H1 (cell line): ENCODE data around the gene CAPN8. TPM values are rescaled to one million over a fixed set of nuclear protein-coding genes. Genes with fewer than 3 reads are reported as not detected.

Experiments used
- CTCF ChIA-PET: fragments of 300-600 bp; sonication (Branson Sonifier 250); formaldehyde crosslinking; loops from one replicate; lab custom pipeline; 2021; ENCODE audit not compliant: partially characterized antibody; lab: Charles Lee
- POLR2A ChIA-PET: fragments of 300-600 bp; sonication (Branson Sonifier 250); formaldehyde crosslinking; loops from one replicate; lab custom pipeline; 2021; ENCODE audit warnings: inconsistent platforms; ENCODE audit not compliant: partially characterized antibody; lab: Charles Lee
- DNase-seq, 2 experiments: peaks; one replicate each; pipeline versions ENCODE4 v3.0.0 to v3.0.0-alpha.2; 2010 to 2022; ENCODE audit warnings: low spot score in 2 of 2, low read depth in 1 of 2, mixed read lengths in 1 of 2
- FAIRE-seq: peaks from 2 replicates; lab custom pipeline; 2011; peaks lifted over from hg19 to GRCh38; lab: Jason Lieb, UNC
- H2AFZ ChIP-seq: 2 replicates; pipeline ENCODE4 v1.8.1; 2012; ENCODE audit warnings: low read length, inconsistent platforms
- H2AK5ac ChIP-seq: 2 replicates; pipeline ENCODE4 v1.6.1; 2013; ENCODE audit warnings: low read depth, low read length
- H2BK120ac ChIP-seq: replicated peaks from 2 replicates; pipeline ENCODE3; 2013; ENCODE audit warnings: low read depth, low read length, inconsistent platforms
- H2BK12ac ChIP-seq: 2 replicates; pipeline ENCODE4 v1.6.1; 2013; ENCODE audit warnings: low read depth, low read length
- H2BK15ac ChIP-seq: 2 replicates; pipeline ENCODE4 v1.6.1; 2013; ENCODE audit warnings: low read length
- H2BK20ac ChIP-seq: 2 replicates; pipeline ENCODE4 v1.6.1; 2013; ENCODE audit warnings: low read length
- H2BK5ac ChIP-seq: 2 replicates; pipeline ENCODE4 v1.6.1; 2013; ENCODE audit warnings: low read depth, low read length
- H3K14ac ChIP-seq: 2 replicates; pipeline ENCODE4 v1.6.1; 2013; ENCODE audit warnings: inconsistent platforms; ENCODE audit not compliant: insufficient read length
- H3K18ac ChIP-seq: 2 replicates; pipeline ENCODE4 v1.6.1; 2013; ENCODE audit warnings: low read length; ENCODE audit errors: extremely low read depth
- H3K23ac ChIP-seq: 2 replicates; pipeline ENCODE4 v1.6.1; 2013; ENCODE audit warnings: inconsistent platforms; ENCODE audit not compliant: insufficient read length
- H3K23me2 ChIP-seq: 2 replicates; pipeline ENCODE4 v1.6.1; 2013; ENCODE audit warnings: low read depth, low read length
- H3K27ac ChIP-seq: 2 replicates; pipeline ENCODE4 v1.6.1; 2011; ENCODE audit warnings: low read depth, low read length, inconsistent platforms
- H3K27me3 ChIP-seq, 4 experiments: replicated peaks in 1 of 4; 1 replicate in 1 of 4; 2 replicates in 3 of 4; pipeline versions ENCODE4 v1.6.1 to v1.8.1; 2011 to 2013; ENCODE audit warnings: low read length in 3 of 4, mild to moderate bottlenecking in 3 of 4, inconsistent platforms in 2 of 4, mixed read lengths in 2 of 4, moderate library complexity in 1 of 4; ENCODE audit not compliant: control insufficient read depth in 3 of 4, insufficient read depth in 3 of 4; ENCODE audit errors: extremely low read depth in 1 of 4
- H3K36me3 ChIP-seq, 4 experiments: 2 replicates each; pipeline versions ENCODE4 v1.6.1 to v1.8.1; 2011 to 2013; ENCODE audit warnings: mild to moderate bottlenecking in 4 of 4, low read length in 3 of 4, moderate library complexity in 2 of 4, control low read depth in 1 of 4, inconsistent platforms in 1 of 4; ENCODE audit not compliant: insufficient read depth in 4 of 4, control insufficient read depth in 2 of 4
- H3K4ac ChIP-seq: replicated peaks from 2 replicates; pipeline ENCODE3; 2013; ENCODE audit warnings: low read length, low read depth, mixed read lengths, inconsistent platforms; ENCODE audit not compliant: insufficient read length
- H3K4me1 ChIP-seq, 4 experiments: replicated peaks in 1 of 4; 1 replicate in 1 of 4; 2 replicates in 3 of 4; pipeline versions ENCODE4 v1.6.1 to v1.8.1; 2011 to 2013; ENCODE audit warnings: low read length in 3 of 4, inconsistent platforms in 2 of 4, mixed read lengths in 1 of 4; ENCODE audit not compliant: insufficient read depth in 4 of 4, control insufficient read depth in 3 of 4
- H3K4me2 ChIP-seq, 2 experiments: 2 replicates each; pipeline versions ENCODE4 v1.6.1 to v1.8.1; 2011 to 2013; ENCODE audit warnings: low read depth in 2 of 2, low read length in 2 of 2, control low read depth in 1 of 2, inconsistent platforms in 1 of 2, mild to moderate bottlenecking in 1 of 2; ENCODE audit not compliant: insufficient read depth in 1 of 2
- H3K4me3 ChIP-seq, 4 experiments: fragments of 200-600, 300-600 bp in 1 of 4; sonication (generic), shearing (Covaris generic), sonication (Bioruptor Twin) in 1 of 4; 2 replicates each; pipeline versions ENCODE4 v1.5.1 to v1.8.1; 2011 to 2016; ENCODE audit warnings: low read length in 4 of 4, low read depth in 3 of 4, control low read depth in 2 of 4, inconsistent platforms in 2 of 4, mild to moderate bottlenecking in 2 of 4, mixed read lengths in 1 of 4, moderate library complexity in 1 of 4; ENCODE audit not compliant: insufficient read depth in 2 of 4; ENCODE audit errors: extremely low read depth in 1 of 4
- H3K56ac ChIP-seq: replicated peaks from 2 replicates; pipeline ENCODE3; 2013; ENCODE audit warnings: low read depth, mild to moderate bottlenecking, mixed read lengths, low read length, inconsistent platforms; ENCODE audit not compliant: insufficient read length
- H3K79me1 ChIP-seq: 2 replicates; pipeline ENCODE4 v1.6.1; 2013; ENCODE audit warnings: low read depth, low read length, control low read depth
- H3K79me2 ChIP-seq, 2 experiments: 2 replicates each; pipeline versions ENCODE4 v1.6.1 to v1.8.1; 2012 to 2013; ENCODE audit warnings: low read length in 2 of 2, mild to moderate bottlenecking in 2 of 2, inconsistent platforms in 1 of 2; ENCODE audit not compliant: insufficient read depth in 2 of 2, control insufficient read depth in 1 of 2
- H3K9ac ChIP-seq, 4 experiments: replicated peaks in 1 of 4; 1 replicate in 1 of 4; 2 replicates in 3 of 4; pipeline versions ENCODE4 v1.6.1 to v1.8.1; 2011 to 2013; ENCODE audit warnings: low read depth in 3 of 4, low read length in 3 of 4, control low read depth in 2 of 4, mild to moderate bottlenecking in 2 of 4, moderate library complexity in 2 of 4, inconsistent platforms in 1 of 4; ENCODE audit errors: extremely low read depth in 1 of 4
- H3K9me3 ChIP-seq, 2 experiments: 2 replicates each; pipeline versions ENCODE4 v1.6.1 to v1.8.1; 2012 to 2013; ENCODE audit warnings: mild to moderate bottlenecking in 2 of 2, moderate library complexity in 2 of 2, control low read depth in 1 of 2, inconsistent platforms in 1 of 2, low read depth in 1 of 2, low read length in 1 of 2, mixed read lengths in 1 of 2; ENCODE audit not compliant: insufficient read depth in 2 of 2
- H4K20me1 ChIP-seq, 2 experiments: replicated peaks in 1 of 2; 2 replicates each; pipeline versions ENCODE3 to v1.8.1; 2011 to 2013; ENCODE audit warnings: inconsistent platforms in 2 of 2, low read length in 2 of 2, mild to moderate bottlenecking in 1 of 2; ENCODE audit not compliant: insufficient read depth in 2 of 2, control insufficient read depth in 1 of 2
- H4K5ac ChIP-seq: 2 replicates; pipeline ENCODE4 v1.6.1; 2013; ENCODE audit warnings: low read length, low read depth, mixed read lengths, inconsistent platforms; ENCODE audit not compliant: insufficient read length
- H4K8ac ChIP-seq: 2 replicates; pipeline ENCODE4 v1.8.0; 2013; ENCODE audit warnings: mild to moderate bottlenecking, moderate library complexity, low read length, inconsistent platforms; ENCODE audit not compliant: insufficient read depth; ENCODE audit errors: extremely low read depth
- H4K91ac ChIP-seq: replicated peaks from 2 replicates; pipeline ENCODE3; 2013; ENCODE audit warnings: low read length, mixed read lengths, inconsistent platforms; ENCODE audit not compliant: insufficient read length
- E2F6 ChIP-seq: IDR thresholded peaks from 2 replicates; pipeline ENCODE4 v1.6.1; 2012; ENCODE audit warnings: inconsistent platforms
- MAX ChIP-seq: IDR thresholded peaks from 2 replicates; pipeline ENCODE4 v1.6.1; 2012; ENCODE audit warnings: inconsistent platforms
- WGBS, 2 experiments: shearing (Covaris generic) in 1 of 2; methylation state at CpG; one replicate each; pipeline versions ENCODE4 v1.1.6 to v1.1.7; 2013 to 2015; ENCODE audit warnings: low lambda C conversion rate in 2 of 2, mixed read lengths in 2 of 2, inconsistent platforms in 1 of 2, low coverage in 1 of 2, missing lambda C conversion rate in 1 of 2; ENCODE audit not compliant: insufficient replicate concordance in 2 of 2, insufficient coverage in 1 of 2, insufficient read length in 1 of 2; ENCODE audit errors: extremely low coverage in 1 of 2, missing lambda C conversion rate in 1 of 2; 5-methylcytosine and 5-hydroxymethylcytosine counted together
- polyA plus RNA-seq, 7 experiments: library from polyadenylated mRNA; depleted of rRNA in 3 of 7; stranded (reverse) in 5 of 7; unstranded in 2 of 7; fragments of >200 nt in 5 of 7; fragments of 200-250 nt in 2 of 7; gene quantifications; 1 replicate in 5 of 7; 2 replicates in 1 of 7; 4 replicates in 1 of 7; pipeline versions ENCODE4 v1.2.1 to v1.2.3, GENCODE V29; 2011 to 2013; ENCODE audit warnings: missing spikeins in 2 of 7, mixed read lengths in 2 of 7
- total RNA-seq: library from RNA; stranded (reverse); fragmentation: NEBNext Ultra II Directional; extraction: Animal tissue kit (Norgen Biotek cat#: 25700); gene quantifications from 2 replicates; pipeline ENCODE4 v1.2.1, GENCODE V29; 2021

The CAPN8 gene
- total and polyA plus RNA-seq, 2 of the 8 experiments (the other 6 are each of a cell fraction or from before 2014, with no cell fraction given) = 0.20 to 0.26 TPM

- Histone ChIP-seq H2BK20ac (0 out of 2 replicates have a peak overlapping the region, but pooled peaks have one; percentile 61), H2AK5ac (no peak overlapping the region), H3K23me2 (peaks cover 2% of the 10 kb centered on the region; the same call in 1 of the 2 replicates), H3K9me3 (no peaks in the 10 kb centered on the region), H3K27me3 (no peaks in the 10 kb centered on the region), H3K27ac (no peak overlapping the region), H3K14ac (no peak overlapping the region), H3K9ac (no peak overlapping the region), H4K5ac (no peak overlapping the region), H3K18ac (no peak overlapping the region), H3K4me1 (peaks cover 0 to 2% (median 0%) of the 10 kb centered on the region in 4 experiments; a peak in 2 of 7 replicates), H2BK5ac (no peak overlapping the region), H4K91ac (no peak overlapping the region), H4K20me1 (no peaks in the 10 kb centered on the region), H2BK15ac (no peak overlapping the region), H3K79me2 (no peaks in the 10 kb centered on the region), H3K36me3 (no peaks in the 10 kb centered on the region), H3K56ac (no peak overlapping the region), H3K4ac (no peak overlapping the region), H4K8ac (no peak overlapping the region), H3K79me1 (no peaks in the 10 kb centered on the region), H3K23ac (no peak overlapping the region), H3K4me2 (no peak overlapping the region; a peak in 1 of 4 replicates), H3K4me3 (no peak overlapping the region), H2AFZ (no peak overlapping the region; the same call in 1 of the 2 replicates), H2BK12ac (no peak overlapping the region), H2BK120ac (no peak overlapping the region)
- 88% methylated on average over 10 of the region's 11 CpGs; no CpG with 5 or more reads in 1 of the 2 experiments for WGBS, 2 experiments
- CTCF ChIA-PET = interaction anchor here (0.7 to 2.5 kb wide), 11 partner anchors 9 to 326 kb away, joined by 3 to 11 read pairs (median 4); no protein-coding TSS in a partner anchor
- DNase-seq = no peak
- POLR2A ChIA-PET = interaction anchor here (0.6 kb wide), 1 partner anchor 10 kb away, joined by 3 read pairs; no protein-coding TSS in a partner anchor
- TF ChIP-seq E2F6 (no peak), MAX (0 out of 2 replicates have a peak, but pooled peaks have one; percentile 12)
- no peak for FAIRE-seq
Measured at GRCh38 chr1:223500560-223501425, 164.7 kb downstream of the CAPN8 start.
